Measurements from ENCODE around the gene MEF2D. TPM values are rescaled to one million over a fixed set of nuclear protein-coding genes. Genes with fewer than 3 reads are reported as not detected.

Gene MEF2D
- total RNA-seq, 1 experiment from 2014 or later, result 18.7 TPM

GRCh38 chr1:156445789-156446263, 54.7 kb downstream of the MEF2D start:
- no peak overlapping the region for H2BK15ac ChIP-seq (ENCODE audit: low read depth, low read length)
- no peak overlapping the region for H4K5ac ChIP-seq (ENCODE audit: insufficient read length, low read depth, low read length)
- no peak overlapping the region for H3T11ph ChIP-seq (ENCODE audit: low read length)
- no peak overlapping the region for H2AFZ ChIP-seq (ENCODE audit: low read length)
- H3K14ac ChIP-seq (ENCODE audit: insufficient read depth, low read length), result no peak overlapping the region
- no peak overlapping the region for H3K23ac ChIP-seq (ENCODE audit: insufficient read length, low read depth, low read length)
- H3K4ac ChIP-seq (ENCODE audit: low read depth, low read length), result no peak overlapping the region
- no peak overlapping the region for H3K4me2 ChIP-seq (ENCODE audit: insufficient read depth, insufficient read length, low read length)
- Mint-ChIP-seq H3K27me3 (ENCODE audit: low read depth) (peaks cover 36% of the 10 kb centered on the region), H3K36me3 (ENCODE audit: insufficient read depth in 1 of 3, low read depth in 3 of 3) (no peaks in the 10 kb centered on the region), H3K9me3 (no peaks in the 10 kb centered on the region), H3K4me3 (peak overlapping the region in 1 of 2 experiments; percentile 25; a peak in 1 of 5 replicates), H3K27ac (no peak overlapping the region), H3K4me1 (peaks cover 9 to 13% of the 10 kb centered on the region in 2 experiments)
- H3K79me1 ChIP-seq (ENCODE audit: insufficient read depth, low read depth, low read length, poor library complexity, severe bottlenecking), result no peaks in the 10 kb centered on the region
- no peak overlapping the region for H3K56ac ChIP-seq (ENCODE audit: insufficient read length, low read depth, low read length)
- no peak overlapping the region for H2AK5ac ChIP-seq (ENCODE audit: insufficient read length, low read length)
- no peak overlapping the region for H2BK12ac ChIP-seq (ENCODE audit: insufficient read length, low read depth, low read length)
- no peaks in the 10 kb centered on the region for H3K4me1 ChIP-seq (ENCODE audit: insufficient read depth, low read length)
- no peak overlapping the region for H2BK120ac ChIP-seq (ENCODE audit: low read depth, low read length, poor library complexity, severe bottlenecking)
- no peak overlapping the region for H2BK20ac ChIP-seq (ENCODE audit: low read depth, low read length, poor library complexity, severe bottlenecking)
- no peak overlapping the region for H3K18ac ChIP-seq (ENCODE audit: insufficient read length, low read depth, low read length)
- no peak overlapping the region for H4K8ac ChIP-seq (replicated peaks; ENCODE audit: insufficient read length, low read depth, low read length)
- WGBS (ENCODE audit: extremely low coverage, insufficient read length, low lambda C conversion rate), result no CpG with 5 or more reads among the region's 11 CpGs
- no peaks in the 10 kb centered on the region for H3K79me2 ChIP-seq (ENCODE audit: insufficient read depth, low read length)
- DNase-seq, result peak; percentile 93
- H3K23me2 ChIP-seq (ENCODE audit: insufficient read length, low read depth, low read length, poor library complexity, severe bottlenecking), result no peaks in the 10 kb centered on the region
- H3K9ac ChIP-seq (ENCODE audit: extremely low read depth, insufficient read length, low read length), result no peak overlapping the region
- H3K27me3 ChIP-seq (ENCODE audit: insufficient read depth, low read length), result peaks cover 25% of the 10 kb centered on the region
- H2BK5ac ChIP-seq (ENCODE audit: insufficient read length, low read length), result no peak overlapping the region
- no peaks in the 10 kb centered on the region for H3K9me3 ChIP-seq (ENCODE audit: control insufficient read depth, low read depth, low read length)
- H4K91ac ChIP-seq (ENCODE audit: insufficient read length, low read depth, low read length), result no peak overlapping the region
- TF ChIP-seq CTCF (conservative IDR thresholded peaks at IDR 0.05), result peak; percentile 98
- H3K27ac ChIP-seq (ENCODE audit: insufficient read length, low read depth, low read length), result no peak overlapping the region
- H4K20me1 ChIP-seq (ENCODE audit: control insufficient read depth, insufficient read depth, insufficient read length), result no peaks in the 10 kb centered on the region
